A549 (cell line): ENCODE results near the gene CCL19.

Experiments
- CBX8 ChIP-seq: fragments of 200-600 bp; sonication (generic); IDR thresholded peaks from 2 replicates; pipeline ENCODE4 v1.6.1; 2016
- CTCF ChIP-seq: fragments of >200 bp; sonication (Bioruptor Twin); formaldehyde crosslinking; IDR thresholded peaks from 3 replicates; pipeline ENCODE4 v1.5.1; 2016
- GATA3 ChIP-seq: IDR thresholded peaks from 2 replicates; pipeline ENCODE4 v1.6.1; 2012; ENCODE audit warnings: borderline replicate concordance
- KDM5A ChIP-seq: fragments of 200-600 bp; sonication (generic); IDR thresholded peaks from 2 replicates; pipeline ENCODE4 v1.6.1; 2016; ENCODE audit warnings: antibody characterized with exemption, mild to moderate bottlenecking
- NPAS2 ChIP-seq: fragments of 250-450 bp; sonication (Bioruptor Pico); IDR thresholded peaks from 2 replicates; pipeline ENCODE4 v1.8.0; 2022; ENCODE audit warnings: mild to moderate bottlenecking, moderate library complexity, borderline replicate concordance
- POLR2A ChIP-seq: IDR thresholded peaks from 2 replicates; pipeline ENCODE4 v1.6.1; 2012; ENCODE audit warnings: mild to moderate bottlenecking, low read length
- SMC3 ChIP-seq: fragments of >200 bp; sonication (Bioruptor Twin); formaldehyde crosslinking; IDR thresholded peaks from 3 replicates; pipeline ENCODE4 v1.6.1; 2018; ENCODE audit warnings: inconsistent platforms
- TP53 ChIP-seq: fragments of 250-450 bp; sonication (Bioruptor Pico); IDR thresholded peaks from 2 replicates; pipeline ENCODE4 v1.5.0; 2021; ENCODE audit warnings: mild to moderate bottlenecking, moderate library complexity
- TF ChIP-seq, protein P1 (sequence below): fragments of 200-600 bp; sonication (generic); IDR thresholded peaks from 2 replicates; pipeline ENCODE4 v1.6.1; 2016; ENCODE audit warnings: antibody characterized with exemption, mild to moderate bottlenecking, moderate library complexity
- TF ChIP-seq, protein P2 (sequence below): fragments of 450-650 bp; IDR thresholded peaks from 2 replicates; pipeline ENCODE4 v1.6.1; 2014; ENCODE audit warnings: antibody characterized with exemption
- TF ChIP-seq, protein P3 (sequence below): IDR thresholded peaks from 2 replicates; pipeline ENCODE4 v1.6.1; 2012

DNA sequence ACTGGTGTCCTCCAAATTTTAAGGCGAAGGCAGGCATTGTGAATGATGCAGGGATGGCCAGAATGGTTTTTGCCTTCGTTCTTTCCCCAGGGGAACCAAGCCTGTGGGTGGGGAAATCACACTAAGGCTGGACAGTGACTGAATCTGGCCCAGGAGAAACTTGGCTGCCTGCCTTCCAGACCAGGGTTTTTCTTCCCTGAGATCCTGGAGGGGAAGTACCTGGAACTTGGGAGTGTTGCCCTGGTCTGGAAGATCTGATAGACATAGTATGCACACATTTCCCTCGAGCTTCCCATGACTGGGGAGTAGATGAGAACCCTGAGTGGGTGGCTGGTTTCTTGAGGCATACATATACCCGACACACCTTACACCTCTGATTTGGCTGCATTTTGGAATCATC is 39.8 kb downstream of the CCL19 start:
- TF ChIP-seq TP53 (no peak), NPAS2 (CRISPR knock-in tag) (no peak), KDM5A (no peak), CTCF (no peak), SMC3 (no peak), GATA3 (no peak), POLR2A (no peak), CBX8 (no peak)
- TF ChIP-seq, protein P1, sequence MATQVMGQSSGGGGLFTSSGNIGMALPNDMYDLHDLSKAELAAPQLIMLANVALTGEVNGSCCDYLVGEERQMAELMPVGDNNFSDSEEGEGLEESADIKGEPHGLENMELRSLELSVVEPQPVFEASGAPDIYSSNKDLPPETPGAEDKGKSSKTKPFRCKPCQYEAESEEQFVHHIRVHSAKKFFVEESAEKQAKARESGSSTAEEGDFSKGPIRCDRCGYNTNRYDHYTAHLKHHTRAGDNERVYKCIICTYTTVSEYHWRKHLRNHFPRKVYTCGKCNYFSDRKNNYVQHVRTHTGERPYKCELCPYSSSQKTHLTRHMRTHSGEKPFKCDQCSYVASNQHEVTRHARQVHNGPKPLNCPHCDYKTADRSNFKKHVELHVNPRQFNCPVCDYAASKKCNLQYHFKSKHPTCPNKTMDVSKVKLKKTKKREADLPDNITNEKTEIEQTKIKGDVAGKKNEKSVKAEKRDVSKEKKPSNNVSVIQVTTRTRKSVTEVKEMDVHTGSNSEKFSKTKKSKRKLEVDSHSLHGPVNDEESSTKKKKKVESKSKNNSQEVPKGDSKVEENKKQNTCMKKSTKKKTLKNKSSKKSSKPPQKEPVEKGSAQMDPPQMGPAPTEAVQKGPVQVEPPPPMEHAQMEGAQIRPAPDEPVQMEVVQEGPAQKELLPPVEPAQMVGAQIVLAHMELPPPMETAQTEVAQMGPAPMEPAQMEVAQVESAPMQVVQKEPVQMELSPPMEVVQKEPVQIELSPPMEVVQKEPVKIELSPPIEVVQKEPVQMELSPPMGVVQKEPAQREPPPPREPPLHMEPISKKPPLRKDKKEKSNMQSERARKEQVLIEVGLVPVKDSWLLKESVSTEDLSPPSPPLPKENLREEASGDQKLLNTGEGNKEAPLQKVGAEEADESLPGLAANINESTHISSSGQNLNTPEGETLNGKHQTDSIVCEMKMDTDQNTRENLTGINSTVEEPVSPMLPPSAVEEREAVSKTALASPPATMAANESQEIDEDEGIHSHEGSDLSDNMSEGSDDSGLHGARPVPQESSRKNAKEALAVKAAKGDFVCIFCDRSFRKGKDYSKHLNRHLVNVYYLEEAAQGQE: no peak
- TF ChIP-seq, protein P2, sequence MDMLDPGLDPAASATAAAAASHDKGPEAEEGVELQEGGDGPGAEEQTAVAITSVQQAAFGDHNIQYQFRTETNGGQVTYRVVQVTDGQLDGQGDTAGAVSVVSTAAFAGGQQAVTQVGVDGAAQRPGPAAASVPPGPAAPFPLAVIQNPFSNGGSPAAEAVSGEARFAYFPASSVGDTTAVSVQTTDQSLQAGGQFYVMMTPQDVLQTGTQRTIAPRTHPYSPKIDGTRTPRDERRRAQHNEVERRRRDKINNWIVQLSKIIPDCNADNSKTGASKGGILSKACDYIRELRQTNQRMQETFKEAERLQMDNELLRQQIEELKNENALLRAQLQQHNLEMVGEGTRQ: no peak
- TF ChIP-seq, protein P3, sequence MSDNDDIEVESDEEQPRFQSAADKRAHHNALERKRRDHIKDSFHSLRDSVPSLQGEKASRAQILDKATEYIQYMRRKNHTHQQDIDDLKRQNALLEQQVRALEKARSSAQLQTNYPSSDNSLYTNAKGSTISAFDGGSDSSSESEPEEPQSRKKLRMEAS: no peak
